Stomach (tissue), 4 donors: ENCODE measurements around the gene AKR1A1.

Source experiments
- CTCF ChIP-seq, 7 experiments: fragments of 450-650 bp in 4 of 7; fragments of 200-600 bp in 3 of 7; sonication (generic) in 3 of 7; IDR thresholded peaks; one replicate each; pipeline ENCODE4 v1.5.1; 2016 to 2019; ENCODE audit warnings: antibody characterized with exemption in 7 of 7, control low read depth in 2 of 7, mild to moderate bottlenecking in 1 of 7
- EP300 ChIP-seq: sonication (generic); formaldehyde crosslinking; IDR thresholded peaks from one replicate; pipeline ENCODE4 v1.6.1; 2017; ENCODE audit warnings: antibody characterized with exemption
- POLR2AphosphoS5 ChIP-seq, 3 donors: sonication (generic); formaldehyde crosslinking; IDR thresholded peaks; one replicate each; pipeline ENCODE4 v1.6.1; 2016; ENCODE audit warnings: antibody characterized with exemption in 3 of 3

- TF ChIP-seq CTCF (IDR thresholded peaks at IDR 0.05): no peak
- TF ChIP-seq POLR2AphosphoS5 (IDR thresholded peaks at IDR 0.05): no peak
- TF ChIP-seq EP300: no peak
Measured at GRCh38 chr1:45574105-45574626, 23.5 kb downstream of the AKR1A1 start.
